ENCODE results near the gene SLC35E3. TPM values are rescaled to one million over a fixed set of nuclear protein-coding genes. Genes with fewer than 3 reads are reported as not detected.

SLC35E3 gene
- total RNA-seq (2021; ENCODE audit: unreplicated experiment) (4.9 TPM), Bru-seq, nascent RNA (percentile 61 among the genes with signal in this experiment), BruChase-seq, experiment 1, labeled RNA remaining after a 6-hour chase (percentile 72 among the genes with signal in this experiment), BruChase-seq, experiment 2, labeled RNA remaining after a 2-hour chase (percentile 76 among the genes with signal in this experiment)
- polyA plus RNA-seq (2012): 2.7 and 3.8 TPM in 2 replicates
- long read RNA-seq, full-length matches to known transcripts: 15 of 24 reads
- long read RNA-seq, partial matches to known transcripts: 0 of 24 reads
- long read RNA-seq, other reads (novel, unspliced or antisense): 9 of 24 reads

- POLR2A ChIA-PET: interaction anchor here (1.3 to 1.5 kb wide), 2 partner anchors 59 to 63 kb away, joined by 3 to 4 read pairs; partner anchors contain the start of gene NUP107
- TF ChIP-seq ELF1 (IDR thresholded peaks at IDR 0.05; ENCODE audit: borderline replicate concordance, low read depth): no peak; the same call in 1 of the 2 replicates
- TF ChIP-seq YY1 (IDR thresholded peaks at IDR 0.05; ENCODE audit: extremely low read depth, insufficient replicate concordance, low read depth, low read length): peak; percentile 54
- TF ChIP-seq CEBPB (IDR thresholded peaks at IDR 0.05; ENCODE audit: low read depth): no peak
- peak; percentile 40; the same call in 1 of the 2 replicates for TF ChIP-seq ZFX (IDR thresholded peaks at IDR 0.05)
- TF ChIP-seq POLR2A (IDR thresholded peaks at IDR 0.05; ENCODE audit: borderline replicate concordance, extremely low read depth, insufficient read depth, insufficient read length): peak; percentile 65
- TF ChIP-seq CBX3 (IDR thresholded peaks at IDR 0.05; ENCODE audit: low read depth): 0 out of 2 replicates have a peak, but pooled peaks have one; percentile 19
- no peak for TF ChIP-seq REST (IDR thresholded peaks at IDR 0.05; ENCODE audit: low read depth)
- TF ChIP-seq, protein P1, sequence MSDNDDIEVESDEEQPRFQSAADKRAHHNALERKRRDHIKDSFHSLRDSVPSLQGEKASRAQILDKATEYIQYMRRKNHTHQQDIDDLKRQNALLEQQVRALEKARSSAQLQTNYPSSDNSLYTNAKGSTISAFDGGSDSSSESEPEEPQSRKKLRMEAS (IDR thresholded peaks at IDR 0.05): peak; percentile 90
- TF ChIP-seq ZBTB33 (IDR thresholded peaks at IDR 0.05; ENCODE audit: extremely low read depth, insufficient replicate concordance, low read length): no peak
- no peak for TF ChIP-seq EZH2 (IDR thresholded peaks at IDR 0.05)
- TF ChIP-seq RAD21 (IDR thresholded peaks at IDR 0.05; ENCODE audit: low read depth): no peak
- TF ChIP-seq, protein P2, sequence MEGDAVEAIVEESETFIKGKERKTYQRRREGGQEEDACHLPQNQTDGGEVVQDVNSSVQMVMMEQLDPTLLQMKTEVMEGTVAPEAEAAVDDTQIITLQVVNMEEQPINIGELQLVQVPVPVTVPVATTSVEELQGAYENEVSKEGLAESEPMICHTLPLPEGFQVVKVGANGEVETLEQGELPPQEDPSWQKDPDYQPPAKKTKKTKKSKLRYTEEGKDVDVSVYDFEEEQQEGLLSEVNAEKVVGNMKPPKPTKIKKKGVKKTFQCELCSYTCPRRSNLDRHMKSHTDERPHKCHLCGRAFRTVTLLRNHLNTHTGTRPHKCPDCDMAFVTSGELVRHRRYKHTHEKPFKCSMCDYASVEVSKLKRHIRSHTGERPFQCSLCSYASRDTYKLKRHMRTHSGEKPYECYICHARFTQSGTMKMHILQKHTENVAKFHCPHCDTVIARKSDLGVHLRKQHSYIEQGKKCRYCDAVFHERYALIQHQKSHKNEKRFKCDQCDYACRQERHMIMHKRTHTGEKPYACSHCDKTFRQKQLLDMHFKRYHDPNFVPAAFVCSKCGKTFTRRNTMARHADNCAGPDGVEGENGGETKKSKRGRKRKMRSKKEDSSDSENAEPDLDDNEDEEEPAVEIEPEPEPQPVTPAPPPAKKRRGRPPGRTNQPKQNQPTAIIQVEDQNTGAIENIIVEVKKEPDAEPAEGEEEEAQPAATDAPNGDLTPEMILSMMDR (IDR thresholded peaks at IDR 0.05 in 2 of 3, conservative IDR thresholded peaks at IDR 0.05 in 1 of 3; ENCODE audit: borderline replicate concordance in 1 of 3, insufficient read depth in 1 of 3, low read depth in 2 of 3, low read length in 2 of 3): no peak
- no peak for TF ChIP-seq SRF (IDR thresholded peaks at IDR 0.05; ENCODE audit: low read depth)
- TF ChIP-seq, protein P3, sequence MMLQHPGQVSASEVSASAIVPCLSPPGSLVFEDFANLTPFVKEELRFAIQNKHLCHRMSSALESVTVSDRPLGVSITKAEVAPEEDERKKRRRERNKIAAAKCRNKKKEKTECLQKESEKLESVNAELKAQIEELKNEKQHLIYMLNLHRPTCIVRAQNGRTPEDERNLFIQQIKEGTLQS (IDR thresholded peaks at IDR 0.05): no peak
- TF ChIP-seq TCF7L2 (IDR thresholded peaks at IDR 0.05; ENCODE audit: borderline replicate concordance, extremely low read depth, insufficient read depth, insufficient read length): peak; percentile 16
- no peak; the same call in 1 of the 2 replicates for TF ChIP-seq SP1 (IDR thresholded peaks at IDR 0.05; ENCODE audit: low read depth)
These were observed at the start of gene SLC35E3 for GRCh38 chr12:68745904-68746571. Gene SLC35E3 (plus strand): TSS chr12:68746176. CDS start chr12:68746378, 202 bp downstream.

More at GRCh38 chr12:68745904-68746571, at the start of gene SLC35E3:
- RAD21 ChIA-PET (ENCODE audit: low non-redundant PET in 1 of 2, low total read pairs in 2 of 2, uncharacterized antibody in 2 of 2, unreplicated experiment in 2 of 2): interaction anchor here in 1 of 2 experiments (0.8 to 1.6 kb wide), 2 partner anchors 62 to 84 kb away, joined by 3 to 5 read pairs; partner anchors contain the start of gene MDM2
- peaks cover 0 to 11% of the 10 kb centered on the region in 2 experiments; a peak in 1 of 4 replicates for H3K4me1 ChIP-seq (ENCODE audit: control insufficient read depth in 1 of 2, insufficient read depth in 2 of 2, low read length in 2 of 2)
- H2AFZ ChIP-seq (ENCODE audit: low read depth, low read length, poor library complexity, severe bottlenecking): peak within 1 kb of the TSS; percentile 79
- H3K4me2 ChIP-seq (ENCODE audit: low read length): peak within 1 kb of the TSS; percentile 85
- no peaks in the 10 kb centered on the region for H4K20me1 ChIP-seq (ENCODE audit: insufficient read depth)
- H3K36me3 ChIP-seq (ENCODE audit: control insufficient read depth in 1 of 2, insufficient read depth in 2 of 2, low read length in 2 of 2): peaks cover 7 to 16% of the 10 kb centered on the region in 2 experiments; a peak in 2 of 4 replicates
- intact Hi-C loops (cut with micrococcal nuclease): loop anchor here (1.0 to 10.0 kb wide), 2 partner anchors 62 to 391 kb away; partner anchors contain the start of gene MDM2
- H3K27ac ChIP-seq (ENCODE audit: low read depth, low read length): peak within 1 kb of the TSS; percentile 65
- peaks cover 12% of the 10 kb centered on the region for H3K79me2 ChIP-seq (ENCODE audit: insufficient read depth, low read length)
- no peaks in the 10 kb centered on the region for H3K9me2 ChIP-seq (ENCODE audit: insufficient read depth)
- peak within 1 kb of the TSS; percentile 80 for H3K9ac ChIP-seq (ENCODE audit: low read length)
- peak within 1 kb of the TSS; percentile 68 to 87 for H3K4me3 ChIP-seq (replicated peaks in 1 of 2; ENCODE audit: low read depth in 1 of 2, low read length in 2 of 2)
- BruUV-seq (replicated peaks): TSS peak; percentile 58
- peak; percentile 97 for ATAC-seq
- CTCF ChIA-PET: interaction anchor here (1.1 kb wide), 1 partner anchor 62 kb away, joined by 3 read pairs; the partner anchor contains the start of gene MDM2
- DNase-seq (ENCODE audit: low read depth, low spot score): peak; percentile 68
- no peaks in the 10 kb centered on the region for H3K27me3 ChIP-seq (ENCODE audit: insufficient read depth, low read length)
- H3K9me3 ChIP-seq (ENCODE audit: control insufficient read depth in 1 of 2, insufficient read depth in 1 of 2, low read depth in 1 of 2, low read length in 2 of 2): no peaks in the 10 kb centered on the region

Measured in HCT116 (cell line).